ENCODE data around the gene SYNE4. TPM values are rescaled to one million over a fixed set of nuclear protein-coding genes. Genes with fewer than 3 reads are reported as not detected.
A peak's percentile ranks its signal among the peaks of the same experiment; 100 is the strongest.

Gene SYNE4
- polyA plus RNA-seq, 3 donors, result 0.22 to 4.0 (median 0.62) TPM

GRCh38 chr19:36027696-36028095, 19.1 kb upstream of the SYNE4 start:
- no peak overlapping the region for H3K27ac ChIP-seq (ENCODE audit: low read depth, low read length)
- 92 to 98% (median 96%) methylated on average over 6 of the region's 6 CpGs for WGBS, 3 donors

DNA sequence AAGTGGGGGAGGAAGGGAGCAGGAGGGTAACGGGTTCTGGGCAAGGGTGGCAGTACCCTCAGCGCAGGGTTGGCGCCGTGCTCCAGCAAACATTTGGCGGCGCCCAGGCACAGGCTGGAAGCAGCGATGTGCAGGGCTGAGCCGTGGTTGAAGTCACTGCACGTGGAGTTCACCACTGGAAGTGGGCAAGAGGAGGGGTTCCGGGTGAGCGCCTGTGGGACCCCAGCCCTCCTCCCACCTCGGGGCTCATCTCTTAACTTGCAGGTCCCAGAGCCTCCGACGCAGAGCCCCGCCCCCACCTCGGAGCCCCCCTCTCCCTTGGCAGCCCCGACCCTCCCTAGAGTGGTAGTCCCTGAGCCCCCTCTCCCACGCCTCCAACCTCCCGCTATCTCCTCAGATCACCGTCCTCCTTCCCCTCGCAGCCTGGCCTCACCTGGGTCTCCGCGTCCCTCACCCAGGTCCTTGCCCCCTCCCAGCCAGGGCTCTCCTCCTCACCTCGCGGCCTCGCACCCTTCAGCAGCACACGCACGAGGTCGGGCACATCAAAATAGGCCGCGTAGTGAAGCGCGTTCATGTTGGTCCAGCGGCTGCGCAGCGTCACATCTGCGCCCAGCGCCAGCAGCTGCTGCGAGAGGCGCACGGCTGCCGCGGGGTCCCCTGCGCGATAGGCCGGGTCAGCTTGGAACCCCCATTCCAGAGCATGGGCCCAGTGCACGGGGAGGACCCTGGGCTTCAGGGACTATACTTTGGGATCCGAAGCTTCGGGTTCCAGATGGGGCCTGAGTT, 17.7 kb upstream of the SYNE4 start:
- 92 to 94% (median 94%) methylated on average over 46 to 49 of the region's 49 CpGs for WGBS, 3 donors
- no peak overlapping the region for H3K27ac ChIP-seq (ENCODE audit: low read depth, low read length)

DNA sequence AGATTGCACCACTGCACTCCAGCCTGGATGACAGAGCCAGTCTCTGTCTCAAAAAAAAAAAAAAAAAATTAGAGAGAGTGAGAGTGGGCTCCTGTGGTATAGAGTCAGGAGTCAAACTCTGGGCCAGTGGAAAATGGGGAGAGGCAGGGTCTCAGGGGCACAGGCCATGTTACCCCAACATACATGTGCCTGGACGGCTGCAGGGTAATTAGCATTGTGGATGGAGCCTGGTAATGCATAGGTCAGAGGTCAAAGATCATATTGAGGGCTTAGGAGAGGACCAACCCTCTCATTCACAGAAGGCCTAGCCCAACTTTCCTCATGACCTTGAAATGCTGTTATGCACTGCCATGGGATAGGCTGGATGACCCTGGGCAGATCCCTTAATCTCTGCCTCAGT, 16.9 kb upstream of the SYNE4 start:
- WGBS, 3 donors, result 88% methylated on average over 1 of the region's 1 CpG

GRCh38 chr19:36023432-36023831, 14.8 kb upstream of the SYNE4 start:
- 92 to 94% (median 93%) methylated on average over 5 of the region's 5 CpGs for WGBS, 3 donors
- no peak overlapping the region for H3K27ac ChIP-seq (ENCODE audit: low read depth, low read length)

More for the DNA sequence above, 16.9 kb upstream of the SYNE4 start:
- H3K27ac ChIP-seq (ENCODE audit: low read depth, low read length), result no peak overlapping the region

DNA sequence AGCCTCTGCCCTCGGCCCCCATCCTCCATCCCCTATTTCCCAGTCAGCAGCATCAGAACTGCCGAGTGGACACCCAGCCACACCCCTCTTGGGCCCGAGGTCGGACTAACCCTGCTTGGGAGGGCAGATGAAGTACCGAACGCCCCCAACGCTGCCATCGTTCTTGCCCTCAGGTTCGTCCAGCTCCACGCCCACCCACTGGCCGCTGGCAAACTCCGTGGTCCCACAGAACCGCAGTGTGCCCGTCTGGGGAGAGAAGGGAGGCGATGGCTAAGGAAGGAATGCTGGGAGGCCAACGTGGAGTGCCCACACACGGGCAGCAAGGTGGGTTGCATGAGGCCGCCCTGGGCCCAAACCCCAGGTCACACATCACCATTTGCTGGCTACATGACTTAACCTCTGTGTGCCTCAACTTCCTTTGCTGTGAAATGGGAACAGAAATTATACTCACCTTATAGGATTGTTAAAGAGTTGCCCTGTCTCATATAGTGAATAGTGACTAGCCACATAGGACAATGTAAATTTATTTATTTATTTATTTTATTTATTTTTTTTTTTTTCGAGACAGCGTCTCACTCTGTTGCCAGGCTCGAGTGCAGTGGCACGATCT, 10.6 kb upstream of the SYNE4 start:
- WGBS, 3 donors, result 91 to 92% (median 91%) methylated on average over 22 of the region's 22 CpGs
- no peak overlapping the region for H3K27ac ChIP-seq (ENCODE audit: low read depth, low read length)

DNA sequence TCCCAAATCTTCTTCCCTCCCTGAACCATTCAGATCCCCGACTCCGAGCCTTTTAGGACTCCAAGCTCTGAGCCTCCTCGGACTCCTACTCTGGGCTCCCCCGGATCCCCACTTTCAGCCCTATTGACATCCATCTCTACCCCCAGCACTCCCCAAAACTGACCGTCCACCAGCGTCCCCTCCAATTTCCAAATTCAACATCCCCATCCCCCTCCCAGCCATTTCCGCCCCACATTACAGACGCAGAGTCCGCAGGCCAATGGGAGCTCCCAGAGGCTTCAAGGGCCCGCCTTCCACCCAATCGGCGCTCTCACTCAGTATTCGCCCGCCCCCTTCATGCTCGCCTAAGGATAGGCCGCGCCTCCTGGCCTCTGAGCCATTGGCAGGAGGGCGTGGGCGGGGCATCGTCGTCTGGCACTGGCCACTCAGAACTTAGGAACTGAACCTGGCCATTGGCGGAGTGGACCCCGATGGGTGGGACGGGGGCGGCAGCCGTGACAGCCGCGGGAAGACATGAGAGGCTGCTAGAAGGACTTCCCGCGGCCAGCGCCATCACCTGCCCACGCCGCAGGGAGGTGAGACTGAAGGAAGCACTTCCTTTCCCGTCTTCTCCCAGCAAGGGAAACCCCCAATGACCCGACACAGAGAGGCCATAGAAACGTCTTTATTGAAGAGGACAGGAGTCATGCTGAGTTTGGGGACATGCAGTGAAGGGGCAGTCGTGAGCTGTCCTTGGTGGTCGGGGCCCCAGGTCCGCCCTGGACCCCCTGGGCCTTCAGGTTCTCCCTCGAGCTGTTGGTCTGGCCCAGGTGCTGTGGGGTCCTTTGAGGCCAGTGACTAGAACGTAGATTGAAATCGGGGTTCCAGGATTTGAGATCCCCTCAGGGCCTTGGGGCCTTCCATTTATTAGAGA, 5.7 kb upstream of the SYNE4 start, which contains the start of gene ALKBH6:
Gene ALKBH6 (minus strand): TSS at position 202 of the 913 bp plus-strand sequence. CDS start 816 bp downstream, outside the sequence.
- no peak within 1 kb of the TSS for H3K27ac ChIP-seq (ENCODE audit: low read depth, low read length)
- 2 to 3% (median 2%) methylated on average over 42 of the region's 42 CpGs for WGBS, 3 donors

- H3K27ac ChIP-seq (ENCODE audit: low read depth, low read length), result no peak overlapping the region
- WGBS, 3 donors, result 31 to 33% (median 32%) methylated on average over 15 of the region's 15 CpGs
Observed at GRCh38 chr19:36013280-36014011, 4.8 kb upstream of the SYNE4 start.

GRCh38 chr19:36010402-36010801, 1.8 kb upstream of the SYNE4 start:
- WGBS, 3 donors, result 94 to 98% (median 95%) methylated on average over 8 to 11 of the region's 11 CpGs
- no peak overlapping the region for H3K27ac ChIP-seq (ENCODE audit: low read depth, low read length)

GRCh38 chr19:36009633-36010379, 1.2 kb upstream of the SYNE4 start:
- WGBS, 3 donors, result 50 to 58% (median 57%) methylated on average over 15 of the region's 15 CpGs

DNA sequence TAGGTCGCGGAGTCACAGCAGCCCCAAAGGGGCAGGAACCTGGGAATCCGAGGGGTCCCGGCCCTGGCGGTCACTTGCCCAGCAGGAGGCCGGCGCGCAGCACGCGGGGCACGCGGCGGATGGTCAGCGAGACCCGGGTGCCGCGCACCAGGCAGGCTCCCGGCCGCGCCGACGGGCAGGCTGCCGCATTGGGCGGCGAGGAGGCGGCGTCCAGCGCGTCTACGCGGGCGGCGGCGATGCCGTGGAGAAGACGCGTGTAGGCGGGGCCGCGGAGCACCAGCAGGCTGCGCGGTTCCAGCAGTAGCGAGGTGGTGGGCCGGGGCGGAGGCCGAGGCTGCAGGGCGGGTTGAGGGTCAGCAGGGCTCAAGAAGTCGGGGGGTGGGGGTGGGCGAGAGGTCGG, 607 bp upstream of the SYNE4 start:
- WGBS, 3 donors, result 1% methylated on average over 48 to 50 of the region's 50 CpGs
- no peak overlapping the region for H3K27ac ChIP-seq (ENCODE audit: low read depth, low read length)

More at GRCh38 chr19:36009633-36010379, 1.2 kb upstream of the SYNE4 start:
- no peak overlapping the region for H3K27ac ChIP-seq (ENCODE audit: low read depth, low read length)

DNA sequence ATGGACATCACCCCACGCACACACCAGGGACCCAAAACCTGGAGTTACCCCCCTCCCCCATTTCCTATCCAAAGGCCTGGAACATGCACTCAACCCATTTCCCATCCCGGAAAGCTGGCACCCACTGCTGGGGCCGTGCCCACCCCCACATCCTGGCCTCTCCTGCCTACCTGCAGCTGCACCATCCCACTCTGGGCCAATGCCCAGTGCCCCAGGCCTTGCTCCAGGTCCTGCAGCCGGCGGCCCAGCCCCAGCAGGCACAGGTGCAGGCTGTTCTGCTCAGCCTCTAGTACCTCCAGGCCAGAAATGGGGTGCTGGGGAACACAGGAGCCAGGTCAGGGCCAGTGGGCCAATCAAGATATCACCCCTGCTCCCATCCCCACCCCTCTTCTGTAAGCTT, 1.7 kb downstream of the SYNE4 start:
- H3K27ac ChIP-seq (ENCODE audit: low read depth, low read length), result no peak overlapping the region
- WGBS, 3 donors, result 60 to 88% (median 86%) methylated on average over 3 to 5 of the region's 5 CpGs

GRCh38 chr19:36003284-36003683, 5.3 kb downstream of the SYNE4 start:
- 91 to 97% (median 95%) methylated on average over 4 of the region's 4 CpGs for WGBS, 3 donors
- no peak overlapping the region for H3K27ac ChIP-seq (ENCODE audit: low read depth, low read length)

DNA sequence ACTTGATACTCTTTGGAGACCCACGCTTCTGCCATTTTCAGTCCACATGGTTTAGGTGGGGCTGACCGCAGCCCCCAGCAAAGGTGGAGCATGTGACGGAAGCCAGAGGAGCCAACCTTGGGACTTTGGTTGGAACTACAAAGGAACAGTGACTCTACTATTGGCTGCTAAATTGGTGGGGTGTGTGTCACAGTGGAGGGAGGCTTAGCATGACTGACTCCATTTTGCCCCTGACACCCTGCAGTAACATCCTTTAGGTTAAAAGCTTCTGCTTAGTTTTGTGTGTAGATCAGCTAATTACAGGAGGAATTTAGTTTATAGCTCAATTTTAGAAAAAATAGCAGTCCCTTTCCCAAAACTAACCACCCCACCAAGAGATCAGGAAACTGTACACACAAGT, 7.0 kb downstream of the SYNE4 start:
- 93 to 97% (median 93%) methylated on average over 3 of the region's 3 CpGs for WGBS, 3 donors
- no peak overlapping the region for H3K27ac ChIP-seq (ENCODE audit: low read depth, low read length)

DNA sequence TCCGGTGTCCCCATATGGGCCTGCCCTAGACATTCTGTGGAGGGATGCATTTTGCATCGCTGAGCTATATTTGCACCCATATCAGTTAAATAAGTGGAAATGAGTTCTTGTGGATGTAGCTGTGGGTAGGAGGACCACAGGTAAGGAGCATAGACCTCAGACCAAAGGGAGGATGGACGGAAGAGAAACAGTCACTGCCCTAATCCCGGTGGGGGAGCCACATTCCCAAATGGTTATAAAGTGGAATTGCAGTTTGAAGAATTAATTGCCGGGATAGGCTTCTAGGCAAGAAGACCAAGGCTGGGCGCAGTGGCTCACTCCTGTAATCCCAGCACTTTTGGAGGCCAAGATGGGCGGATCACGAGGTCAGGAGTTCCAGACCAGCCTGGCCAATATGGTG, 11.8 kb downstream of the SYNE4 start:
- no peak overlapping the region for H3K27ac ChIP-seq (ENCODE audit: low read depth, low read length)
- WGBS, 3 donors, result 88 to 94% (median 88%) methylated on average over 8 of the region's 8 CpGs

DNA sequence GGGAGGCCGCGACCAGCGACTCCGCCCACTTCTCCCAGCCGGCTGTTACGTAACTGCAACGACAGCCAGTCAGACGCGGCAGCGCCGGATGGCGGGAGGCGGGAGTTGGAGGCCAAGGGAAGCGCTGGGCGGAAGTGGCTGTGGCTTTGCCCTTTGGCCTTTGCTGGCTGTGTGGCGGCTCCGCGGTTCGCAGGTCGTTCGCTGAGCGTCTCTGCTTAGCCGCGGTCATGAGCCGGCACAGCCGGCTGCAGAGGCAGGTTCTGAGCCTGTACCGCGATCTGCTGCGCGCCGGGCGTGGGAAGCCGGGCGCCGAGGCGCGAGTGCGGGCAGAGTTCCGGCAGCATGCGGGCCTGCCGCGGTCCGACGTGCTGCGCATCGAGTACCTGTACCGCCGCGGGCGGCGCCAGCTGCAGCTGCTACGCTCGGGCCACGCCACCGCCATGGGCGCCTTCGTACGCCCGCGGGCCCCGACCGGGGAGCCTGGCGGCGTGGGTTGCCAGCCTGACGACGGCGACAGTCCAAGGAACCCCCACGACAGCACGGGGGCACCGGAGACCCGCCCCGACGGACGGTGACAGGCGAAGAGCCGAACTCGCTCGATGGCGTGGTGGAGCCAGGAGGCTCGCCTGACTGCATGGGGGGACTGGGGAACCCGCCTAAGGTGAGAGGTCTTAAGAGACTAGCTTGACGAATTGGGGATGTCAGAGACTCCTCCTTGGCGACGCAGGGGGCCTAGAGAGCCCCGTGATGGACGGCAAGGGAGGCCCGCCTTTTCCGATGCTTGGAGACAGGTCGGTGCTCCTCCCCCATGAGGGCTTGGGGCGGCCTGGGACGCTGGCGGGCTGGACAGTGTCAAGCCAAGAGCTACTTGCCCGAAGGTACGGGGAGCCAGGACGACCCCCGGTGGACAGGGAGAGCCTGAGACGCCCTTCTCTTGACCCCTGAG, 13.3 kb downstream of the SYNE4 start, which contains the start of gene SDHAF1:
Gene SDHAF1 (plus strand): TSS at position 141 of the 946 bp plus-strand sequence. CDS start 87 bp downstream, at position 228.
- 0 to 1% (median 1%) methylated on average over 96 to 97 of the region's 97 CpGs for WGBS, 3 donors
- peak within 1 kb of the TSS; percentile 65 for H3K27ac ChIP-seq (ENCODE audit: low read depth, low read length)

DNA sequence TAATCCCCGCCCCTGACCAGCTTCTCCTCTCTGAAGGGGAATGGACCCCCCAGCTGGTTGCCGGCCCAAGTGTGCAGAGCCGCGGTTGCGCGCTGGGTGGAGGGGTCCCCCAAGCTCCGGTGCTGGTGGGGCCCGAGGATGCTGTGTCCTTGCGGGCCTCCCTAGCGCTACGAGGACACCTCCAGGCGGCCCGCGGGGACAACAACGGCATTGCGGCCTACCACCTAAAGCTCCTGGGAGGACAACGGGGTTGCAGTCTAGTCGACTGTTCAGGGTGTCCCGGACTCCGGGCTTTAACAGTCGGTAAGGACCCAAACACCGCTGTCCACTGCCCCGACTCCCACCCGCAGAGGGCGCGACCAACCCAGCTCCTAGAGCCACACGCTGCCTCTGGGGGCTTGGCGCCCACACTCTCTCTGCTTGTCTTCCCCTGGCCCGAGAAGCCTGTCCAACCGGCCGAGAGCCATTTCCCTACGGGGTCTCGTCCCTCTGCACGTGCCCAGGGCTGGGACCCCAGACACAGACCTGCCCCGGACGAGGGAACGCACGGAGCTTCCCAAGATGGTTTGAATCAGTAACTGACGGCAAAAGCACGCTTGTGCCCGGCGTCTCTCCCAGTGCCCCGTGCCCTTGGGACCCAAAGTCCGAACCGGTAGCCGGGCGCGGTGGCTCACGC, 14.6 kb downstream of the SYNE4 start:
- no peak overlapping the region for H3K27ac ChIP-seq (ENCODE audit: low read depth, low read length)
- 31 to 40% (median 34%) methylated on average over 48 to 49 of the region's 49 CpGs for WGBS, 3 donors
